Measurements from ENCODE around the gene RHOC. TPM values are rescaled to one million over a fixed set of nuclear protein-coding genes. Genes with fewer than 3 reads are reported as not detected.

The RHOC gene
- total RNA-seq, 2 donors from 2014 or later: 168 to 171 TPM

- H3K36me3 Mint-ChIP-seq (ENCODE audit: low read depth): peaks cover 80% of the 10 kb centered on the region
- TF ChIP-seq CTCF (conservative IDR thresholded peaks at IDR 0.05): no peak
- H3K4me3 ChIP-seq (ENCODE audit: low read length): no peak overlapping the region
- no peaks in the 10 kb centered on the region for H3K9me3 ChIP-seq (ENCODE audit: control insufficient read depth, low read length)
- no peaks in the 10 kb centered on the region for H3K27me3 ChIP-seq (ENCODE audit: control insufficient read depth, insufficient read depth, low read length, poor library complexity, severe bottlenecking)
- peaks cover 53% of the 10 kb centered on the region for H3K4me1 Mint-ChIP-seq
- H3K27me3 Mint-ChIP-seq (ENCODE audit: insufficient read depth): peaks cover 8% of the 10 kb centered on the region
- 87 to 94% methylated on average over 6 to 9 of the region's 9 CpGs for WGBS, 2 experiments (ENCODE audit: insufficient coverage in 1 of 2, insufficient read length in 1 of 2)
- H3K27ac ChIP-seq (ENCODE audit: low read depth, low read length): no peak overlapping the region
- H3K4me1 ChIP-seq (ENCODE audit: control insufficient read depth, insufficient read depth, low read length): peaks cover 36% of the 10 kb centered on the region
- no peak overlapping the region for H3K27ac Mint-ChIP-seq
- DNase-seq: no peak
- no peaks in the 10 kb centered on the region for H3K9me3 Mint-ChIP-seq
- H3K9ac ChIP-seq (ENCODE audit: extremely low read depth, low read length, poor library complexity, severe bottlenecking): no peak overlapping the region
- peaks cover 88% of the 10 kb centered on the region for H3K36me3 ChIP-seq (ENCODE audit: control insufficient read depth, insufficient read depth, low read length)
- H3K4me3 Mint-ChIP-seq: no peak overlapping the region
Observed at GRCh38 chr1:112697781-112698201, 9.1 kb downstream of the RHOC start.

DNA sequence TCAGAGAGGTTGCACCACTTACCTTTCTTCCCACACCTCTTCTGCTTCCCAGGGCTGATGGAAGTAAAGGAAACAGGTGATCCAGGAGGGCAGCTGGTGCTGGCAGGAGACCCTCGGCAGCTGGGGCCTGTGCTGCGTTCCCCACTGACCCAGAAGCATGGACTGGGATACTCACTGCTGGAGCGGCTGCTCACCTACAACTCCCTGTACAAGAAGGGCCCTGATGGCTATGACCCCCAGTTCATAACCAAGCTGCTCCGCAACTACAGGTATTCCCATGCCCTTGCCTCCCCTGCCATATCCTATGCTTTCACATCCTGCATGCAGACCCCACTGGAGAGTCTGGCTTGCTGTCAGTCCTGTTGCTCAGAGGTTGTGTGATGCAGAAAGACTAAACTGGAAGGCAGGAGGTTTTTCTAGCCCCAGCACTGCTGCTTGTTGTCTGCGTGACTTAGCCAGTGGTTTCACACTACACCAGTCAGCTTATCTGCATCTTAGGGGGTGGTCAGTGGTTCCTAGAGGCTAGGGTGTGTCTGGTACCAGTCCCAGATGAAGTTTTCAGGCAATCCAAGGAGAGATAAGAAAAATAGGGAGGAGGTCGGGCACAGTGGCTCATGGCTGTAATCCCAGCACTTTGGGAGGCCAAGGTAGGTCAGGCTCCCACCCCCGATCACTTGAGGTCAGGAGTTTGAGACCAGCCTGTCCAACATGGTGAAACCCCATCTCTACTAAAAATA, 10.2 kb downstream of the RHOC start:
- peaks cover 36% of the 10 kb centered on the region for H3K4me1 ChIP-seq (ENCODE audit: control insufficient read depth, insufficient read depth, low read length)
- Mint-ChIP-seq H3K9me3 (no peaks in the 10 kb centered on the region), H3K4me1 (peaks cover 45% of the 10 kb centered on the region), H3K27me3 (ENCODE audit: insufficient read depth) (peaks cover 7% of the 10 kb centered on the region), H3K36me3 (ENCODE audit: low read depth) (peaks cover 80% of the 10 kb centered on the region), H3K4me3 (no peak overlapping the region), H3K27ac (no peak overlapping the region)
- peaks cover 86% of the 10 kb centered on the region for H3K36me3 ChIP-seq (ENCODE audit: control insufficient read depth, insufficient read depth, low read length)
- no peak overlapping the region for H3K4me3 ChIP-seq (ENCODE audit: low read length)
- H3K27me3 ChIP-seq (ENCODE audit: control insufficient read depth, insufficient read depth, low read length, poor library complexity, severe bottlenecking): no peaks in the 10 kb centered on the region
- DNase-seq: no peak
- no peak overlapping the region for H3K27ac ChIP-seq (ENCODE audit: low read depth, low read length)
- H3K9ac ChIP-seq (ENCODE audit: extremely low read depth, low read length, poor library complexity, severe bottlenecking): no peak overlapping the region
- 87 to 93% methylated on average over 6 to 7 of the region's 7 CpGs for WGBS, 2 experiments (ENCODE audit: insufficient coverage in 1 of 2, insufficient read length in 1 of 2)
- no peaks in the 10 kb centered on the region for H3K9me3 ChIP-seq (ENCODE audit: control insufficient read depth, low read length)
- TF ChIP-seq CTCF (conservative IDR thresholded peaks at IDR 0.05): no peak

- Mint-ChIP-seq H3K4me3 (no peak overlapping the region), H3K36me3 (ENCODE audit: low read depth) (peaks cover 84% of the 10 kb centered on the region)
Observed at GRCh38 chr1:112695276-112695675, 11.7 kb downstream of the RHOC start.

More at GRCh38 chr1:112695276-112695675, 11.7 kb downstream of the RHOC start:
- peaks cover 25% of the 10 kb centered on the region for H3K4me1 ChIP-seq (ENCODE audit: control insufficient read depth, insufficient read depth, low read length)
- peaks cover 5% of the 10 kb centered on the region for H3K27me3 Mint-ChIP-seq (ENCODE audit: insufficient read depth)
- TF ChIP-seq CTCF (conservative IDR thresholded peaks at IDR 0.05): no peak
- no peak overlapping the region for H3K9ac ChIP-seq (ENCODE audit: extremely low read depth, low read length, poor library complexity, severe bottlenecking)
- DNase-seq: no peak
- H3K27ac Mint-ChIP-seq: no peak overlapping the region
- peaks cover 85% of the 10 kb centered on the region for H3K36me3 ChIP-seq (ENCODE audit: control insufficient read depth, insufficient read depth, low read length)
- 94 to 100% methylated on average over 3 to 9 of the region's 9 CpGs for WGBS, 2 experiments (ENCODE audit: insufficient coverage in 1 of 2, insufficient read length in 1 of 2)
- H3K9me3 Mint-ChIP-seq: no peaks in the 10 kb centered on the region
- H3K4me3 ChIP-seq (ENCODE audit: low read length): no peak overlapping the region
- H3K27me3 ChIP-seq (ENCODE audit: control insufficient read depth, insufficient read depth, low read length, poor library complexity, severe bottlenecking): no peaks in the 10 kb centered on the region
- no peak overlapping the region for H3K27ac ChIP-seq (ENCODE audit: low read depth, low read length)
- peaks cover 32% of the 10 kb centered on the region for H3K4me1 Mint-ChIP-seq
- H3K9me3 ChIP-seq (ENCODE audit: control insufficient read depth, low read length): no peaks in the 10 kb centered on the region
